H7 (cell line): Measurements from ENCODE around the gene TNFAIP2. TPM values are rescaled to one million over a fixed set of nuclear protein-coding genes. Genes with fewer than 3 reads are reported as not detected.

Source experiments
- DNase-seq: peaks from one replicate; pipeline ENCODE4 v3.0.0; 2012
- H3K27me3 ChIP-seq: 2 replicates; pipeline ENCODE4 v1.6.0; 2011; ENCODE audit warnings: mild to moderate bottlenecking, low read length; ENCODE audit not compliant: control insufficient read depth, insufficient read depth
- H3K36me3 ChIP-seq: replicated peaks from 2 replicates; pipeline ENCODE4 v1.5.1; 2011; ENCODE audit warnings: low read length; ENCODE audit not compliant: control insufficient read depth, insufficient read depth
- H3K4me3 ChIP-seq: 2 replicates; pipeline ENCODE4 v1.5.1; 2011; ENCODE audit warnings: low read depth, mild to moderate bottlenecking, control low read depth, low read length, moderate library complexity; ENCODE audit not compliant: insufficient read depth
- total RNA-seq: library from RNA; depleted of rRNA; stranded (reverse); fragments of >200 nt; shearing (Covaris generic); gene quantifications from 2 replicates; pipeline ENCODE4 v1.2.3, GENCODE V29; 2014

The TNFAIP2 gene
- total RNA-seq, 1 experiment from 2014 or later, result 38.7 TPM

DNA sequence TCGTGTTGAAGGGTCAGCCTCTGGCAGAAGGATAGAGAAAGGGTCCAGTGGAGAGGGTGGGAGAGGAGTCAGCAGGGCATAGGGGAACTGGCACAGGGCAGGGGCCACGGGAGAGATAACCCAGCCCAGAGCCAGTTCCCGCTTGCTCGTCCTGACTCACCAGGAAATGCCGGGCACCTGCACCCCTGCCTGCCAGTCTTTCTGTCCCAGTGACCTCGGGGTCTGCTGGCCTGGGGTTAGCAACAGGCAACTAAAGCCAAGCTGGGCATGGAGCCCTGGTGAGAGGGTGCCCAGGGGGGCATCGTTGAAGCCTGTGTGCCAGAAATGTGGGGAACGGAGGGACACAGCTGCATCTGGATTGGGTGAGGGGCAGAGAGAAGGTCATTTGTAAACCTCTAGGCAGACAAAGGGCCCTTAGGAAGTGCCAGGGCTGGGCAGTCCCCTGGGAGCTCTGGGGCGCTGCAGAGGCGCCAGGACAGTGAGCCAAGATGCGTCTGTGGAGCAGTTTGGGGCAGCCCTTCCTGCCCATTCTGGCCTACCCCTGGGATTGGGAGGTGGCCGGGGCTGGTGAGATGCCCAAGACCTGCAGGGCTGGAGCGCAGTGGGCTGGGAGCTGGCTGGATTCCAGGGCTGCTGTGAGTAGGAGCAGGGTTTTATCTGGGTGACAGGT lies 5.5 kb downstream of the TNFAIP2 start:
- H3K27me3 ChIP-seq, result peaks cover 12% of the 10 kb centered on the region; the same call in 1 of the 2 replicates
- H3K36me3 ChIP-seq, result peaks cover 5% of the 10 kb centered on the region
- DNase-seq, result peak; percentile 50
- H3K4me3 ChIP-seq, result no peak overlapping the region

GRCh38 chr14:103129301-103130016 lies 6.2 kb downstream of the TNFAIP2 start:
- peak; percentile 53 for DNase-seq
- H3K27me3 ChIP-seq, result peaks cover 12% of the 10 kb centered on the region; the same call in 1 of the 2 replicates
- peaks cover 5% of the 10 kb centered on the region for H3K36me3 ChIP-seq
- H3K4me3 ChIP-seq, result no peak overlapping the region

DNA sequence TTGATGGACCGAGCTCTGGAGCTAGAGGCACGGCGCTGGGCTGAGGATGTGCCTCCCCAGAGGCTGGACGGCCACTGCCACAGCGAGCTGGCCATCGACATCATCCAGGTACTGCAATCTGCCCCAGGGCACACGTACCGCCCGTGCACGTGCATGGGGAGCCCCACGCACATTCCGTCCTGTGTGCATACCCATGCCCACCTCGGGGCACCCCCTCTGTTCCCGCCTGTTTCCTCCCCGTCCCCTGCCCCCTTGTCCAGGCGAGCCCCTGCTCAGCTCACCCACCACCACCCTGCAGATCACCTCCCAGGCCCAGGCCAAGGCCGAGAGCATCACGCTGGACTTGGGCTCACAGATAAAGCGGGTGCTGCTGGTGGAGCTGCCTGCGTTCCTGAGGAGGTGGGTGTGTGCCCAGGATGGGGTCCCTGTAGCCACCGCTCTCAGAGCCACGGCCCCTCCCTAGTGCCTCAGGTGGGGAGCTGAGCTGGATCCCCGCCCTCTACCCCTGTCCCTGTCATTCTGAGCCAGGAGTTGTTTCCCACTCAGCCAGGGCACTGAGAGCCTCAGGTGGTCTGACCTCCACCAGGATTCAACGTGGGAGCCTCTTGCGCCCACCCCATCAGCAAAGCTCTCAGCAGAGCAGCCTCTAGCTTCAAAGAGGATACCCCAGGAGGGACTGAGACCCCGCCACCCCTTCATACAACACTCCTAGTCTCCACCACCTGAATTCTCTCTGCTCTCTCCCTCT lies 6.9 kb downstream of the TNFAIP2 start:
- Histone ChIP-seq H3K36me3 (peaks cover 5% of the 10 kb centered on the region), H3K4me3 (no peak overlapping the region), H3K27me3 (peaks cover 10% of the 10 kb centered on the region; the same call in 1 of the 2 replicates)
- DNase-seq, result peak; percentile 50

GRCh38 chr14:103130965-103131364 lies 7.7 kb downstream of the TNFAIP2 start:
- DNase-seq, result peak; percentile 46
- H3K36me3 ChIP-seq, result peaks cover 5% of the 10 kb centered on the region
- H3K27me3 ChIP-seq, result peaks cover 6% of the 10 kb centered on the region; the same call in 1 of the 2 replicates
- H3K4me3 ChIP-seq, result no peak overlapping the region

DNA sequence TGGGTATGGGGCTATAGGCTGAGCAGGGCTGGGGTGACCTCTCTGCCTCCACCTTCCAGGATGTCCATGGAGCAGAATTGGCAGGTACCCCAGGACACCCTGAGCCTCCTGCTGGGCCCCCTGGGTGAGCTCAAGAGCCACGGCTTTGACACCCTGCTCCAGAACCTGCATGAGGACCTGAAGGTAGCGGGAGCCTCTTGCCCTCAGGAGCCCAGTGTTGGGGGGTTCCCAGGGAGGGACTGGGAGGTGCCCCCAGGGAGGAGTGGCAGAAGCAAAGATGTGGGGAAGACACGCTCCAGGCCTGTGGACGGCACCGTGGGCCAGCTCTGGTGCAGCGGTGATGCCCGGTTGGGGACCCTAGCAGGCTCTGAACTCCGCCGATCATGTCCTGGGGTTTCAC lies 8.3 kb downstream of the TNFAIP2 start:
- peak; percentile 40 for DNase-seq
- Histone ChIP-seq H3K36me3 (peaks cover 5% of the 10 kb centered on the region), H3K4me3 (no peak overlapping the region), H3K27me3 (peaks cover 2% of the 10 kb centered on the region; the same call in 1 of the 2 replicates)

- peak; percentile 64 for DNase-seq
- Histone ChIP-seq H3K27me3 (peaks cover under 1% of the 10 kb centered on the region; the same call in 1 of the 2 replicates), H3K36me3 (peaks cover 5% of the 10 kb centered on the region), H3K4me3 (no peak overlapping the region)
Measured at GRCh38 chr14:103132381-103133209, 9.3 kb downstream of the TNFAIP2 start.

DNA sequence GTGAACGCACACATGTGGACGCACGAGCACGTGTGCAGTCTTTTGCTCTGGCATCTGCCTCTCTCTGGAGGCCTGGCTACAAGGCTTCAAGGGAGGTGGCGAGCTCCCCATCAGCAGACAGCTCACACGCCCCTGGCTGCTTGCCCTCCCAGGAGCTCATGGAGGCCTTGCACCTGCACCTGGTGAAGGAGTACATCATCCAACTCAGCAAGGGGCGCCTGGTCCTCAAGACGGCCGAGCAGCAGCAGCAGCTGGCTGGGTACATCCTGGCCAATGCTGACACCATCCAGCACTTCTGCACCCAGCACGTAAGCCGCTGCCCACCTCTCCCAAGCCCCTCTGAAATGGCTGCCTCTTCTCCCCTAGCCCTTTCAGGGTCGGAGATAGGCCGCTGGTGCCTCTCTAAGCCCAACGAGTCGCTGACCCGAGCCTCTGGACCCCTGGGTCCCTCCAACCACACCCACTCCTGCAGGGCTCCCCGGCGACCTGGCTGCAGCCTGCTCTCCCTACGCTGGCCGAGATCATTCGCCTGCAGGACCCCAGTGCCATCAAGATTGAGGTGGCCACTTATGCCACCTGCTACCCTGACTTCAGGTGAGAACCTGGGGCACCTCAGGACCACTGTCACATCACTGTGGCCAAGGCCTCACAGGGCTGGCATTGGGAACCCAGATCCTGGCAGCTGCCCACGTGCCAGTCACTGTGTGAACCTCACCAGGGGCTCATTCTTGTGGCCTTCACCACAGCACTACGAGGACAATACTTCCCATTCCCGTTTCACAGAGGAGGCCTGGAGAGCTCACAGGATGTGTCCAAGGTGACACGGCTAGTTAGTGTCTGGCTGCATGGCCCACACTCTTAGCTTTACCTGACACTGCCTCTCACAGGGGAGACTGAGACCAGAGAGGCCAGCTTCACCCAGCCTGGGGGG lies 10.2 kb downstream of the TNFAIP2 start:
- Histone ChIP-seq H3K27me3 (no peaks in the 10 kb centered on the region), H3K4me3 (no peak overlapping the region)

GRCh38 chr14:103134405-103134804 lies 11.1 kb downstream of the TNFAIP2 start:
- peaks cover 5% of the 10 kb centered on the region for H3K36me3 ChIP-seq
- peak; percentile 5 for DNase-seq
- H3K27me3 ChIP-seq, result peaks cover 1% of the 10 kb centered on the region; the same call in 1 of the 2 replicates
- H3K4me3 ChIP-seq, result no peak overlapping the region

More for the DNA sequence above, 10.2 kb downstream of the TNFAIP2 start:
- DNase-seq, result peak; percentile 47
- peaks cover 5% of the 10 kb centered on the region for H3K36me3 ChIP-seq

DNA sequence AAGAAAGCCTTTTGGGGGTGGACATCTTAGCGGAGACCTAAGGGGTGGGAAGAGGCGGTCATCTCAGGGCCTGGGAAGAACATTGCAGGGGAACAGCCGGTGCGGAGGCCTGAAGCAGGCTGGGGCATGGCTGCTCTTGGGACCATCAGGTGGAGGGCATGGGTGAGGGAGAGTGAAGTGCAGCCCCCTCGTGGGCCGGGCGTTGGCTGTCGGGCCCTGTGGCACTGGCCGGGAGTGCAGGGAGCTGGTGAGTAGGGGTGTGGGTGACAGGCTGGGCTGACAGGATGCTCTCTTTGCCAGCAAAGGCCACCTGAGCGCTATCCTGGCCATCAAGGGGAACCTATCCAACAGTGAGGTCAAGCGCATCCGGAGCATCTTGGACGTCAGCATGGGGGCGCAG lies 11.7 kb downstream of the TNFAIP2 start:
- peak; percentile 41 for DNase-seq

GRCh38 chr14:103135333-103136260 lies 12.3 kb downstream of the TNFAIP2 start:
- Histone ChIP-seq H3K27me3 (peaks cover 1% of the 10 kb centered on the region; the same call in 1 of the 2 replicates), H3K36me3 (peaks cover 5% of the 10 kb centered on the region), H3K4me3 (no peak overlapping the region)
- DNase-seq, result peak; percentile 41

More for the DNA sequence above, 11.7 kb downstream of the TNFAIP2 start:
- Histone ChIP-seq H3K4me3 (no peak overlapping the region), H3K27me3 (peaks cover 1% of the 10 kb centered on the region; the same call in 1 of the 2 replicates), H3K36me3 (peaks cover 5% of the 10 kb centered on the region)

- Histone ChIP-seq H3K4me3 (no peak overlapping the region), H3K36me3 (peaks cover 5% of the 10 kb centered on the region), H3K27me3 (peaks cover 1% of the 10 kb centered on the region; the same call in 1 of the 2 replicates)
- DNase-seq, result peak; percentile 82
Measured at GRCh38 chr14:103136388-103137271, 13.4 kb downstream of the TNFAIP2 start.
